ENCODE results near the gene SLC17A8.

SLC17A8 gene

GRCh38 chr12:100346660-100347059, 10.2 kb upstream of the SLC17A8 start:
- H3K4me3 ChIP-seq (ENCODE audit: low read depth, low read length) = no peak overlapping the region
- no peak for TF ChIP-seq CTCF (conservative IDR thresholded peaks at IDR 0.05; ENCODE audit: low read depth, low read length)
- DNase-seq (ENCODE audit: low read depth) = peak; percentile 57

GRCh38 chr12:100348657-100349454, 8.0 kb upstream of the SLC17A8 start:
- peak; percentile 66 for DNase-seq (ENCODE audit: low read depth)

GRCh38 chr12:100359248-100359647, 2.4 kb downstream of the SLC17A8 start:
- no peak overlapping the region for H3K4me3 ChIP-seq (ENCODE audit: low read depth, low read length)
- no peak for TF ChIP-seq CTCF (conservative IDR thresholded peaks at IDR 0.05; ENCODE audit: low read depth, low read length)
- no peak for DNase-seq (ENCODE audit: low read depth)

More at GRCh38 chr12:100348657-100349454, 8.0 kb upstream of the SLC17A8 start:
- TF ChIP-seq CTCF (conservative IDR thresholded peaks at IDR 0.05; ENCODE audit: low read depth, low read length) = peak; percentile 53
- no peak overlapping the region for H3K4me3 ChIP-seq (ENCODE audit: low read depth, low read length)

GRCh38 chr12:100359822-100360221, 2.9 kb downstream of the SLC17A8 start:
- no peak for TF ChIP-seq CTCF (conservative IDR thresholded peaks at IDR 0.05; ENCODE audit: low read depth, low read length)
- peak; percentile 41 for DNase-seq (ENCODE audit: low read depth)
- H3K4me3 ChIP-seq (ENCODE audit: low read depth, low read length) = no peak overlapping the region

- no peak for TF ChIP-seq CTCF (conservative IDR thresholded peaks at IDR 0.05; ENCODE audit: low read depth, low read length)
- DNase-seq (ENCODE audit: low read depth) = no peak
- H3K4me3 ChIP-seq (ENCODE audit: low read depth, low read length) = no peak overlapping the region
Measured at GRCh38 chr12:100360450-100360849, 3.6 kb downstream of the SLC17A8 start.

GRCh38 chr12:100364324-100364723, 7.5 kb downstream of the SLC17A8 start:
- no peak overlapping the region for H3K4me3 ChIP-seq (ENCODE audit: low read depth, low read length)
- no peak for DNase-seq (ENCODE audit: low read depth)
- no peak for TF ChIP-seq CTCF (conservative IDR thresholded peaks at IDR 0.05; ENCODE audit: low read depth, low read length)

GRCh38 chr12:100365411-100365810, 8.5 kb downstream of the SLC17A8 start:
- TF ChIP-seq CTCF (conservative IDR thresholded peaks at IDR 0.05; ENCODE audit: low read depth, low read length) = no peak
- DNase-seq (ENCODE audit: low read depth) = no peak
- H3K4me3 ChIP-seq (ENCODE audit: low read depth, low read length) = no peak overlapping the region
